ENCODE measurements around the gene UBE4A.

Gene UBE4A

GRCh38 chr11:118439646-118440045, 80.2 kb downstream of the UBE4A start:
- TF ChIP-seq, protein P1, sequence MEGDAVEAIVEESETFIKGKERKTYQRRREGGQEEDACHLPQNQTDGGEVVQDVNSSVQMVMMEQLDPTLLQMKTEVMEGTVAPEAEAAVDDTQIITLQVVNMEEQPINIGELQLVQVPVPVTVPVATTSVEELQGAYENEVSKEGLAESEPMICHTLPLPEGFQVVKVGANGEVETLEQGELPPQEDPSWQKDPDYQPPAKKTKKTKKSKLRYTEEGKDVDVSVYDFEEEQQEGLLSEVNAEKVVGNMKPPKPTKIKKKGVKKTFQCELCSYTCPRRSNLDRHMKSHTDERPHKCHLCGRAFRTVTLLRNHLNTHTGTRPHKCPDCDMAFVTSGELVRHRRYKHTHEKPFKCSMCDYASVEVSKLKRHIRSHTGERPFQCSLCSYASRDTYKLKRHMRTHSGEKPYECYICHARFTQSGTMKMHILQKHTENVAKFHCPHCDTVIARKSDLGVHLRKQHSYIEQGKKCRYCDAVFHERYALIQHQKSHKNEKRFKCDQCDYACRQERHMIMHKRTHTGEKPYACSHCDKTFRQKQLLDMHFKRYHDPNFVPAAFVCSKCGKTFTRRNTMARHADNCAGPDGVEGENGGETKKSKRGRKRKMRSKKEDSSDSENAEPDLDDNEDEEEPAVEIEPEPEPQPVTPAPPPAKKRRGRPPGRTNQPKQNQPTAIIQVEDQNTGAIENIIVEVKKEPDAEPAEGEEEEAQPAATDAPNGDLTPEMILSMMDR (IDR thresholded peaks at IDR 0.05; ENCODE audit: extremely low read depth, insufficient read depth, missing control alignments), result no peak
- no peak for DNase-seq (ENCODE audit: low spot score)
- in situ Hi-C loops (cut with MboI; ENCODE audit: low pct_unique_long_range_greater_than_20kb, low sequenced_read_pairs, unreplicated experiment), result no loop called here

DNA sequence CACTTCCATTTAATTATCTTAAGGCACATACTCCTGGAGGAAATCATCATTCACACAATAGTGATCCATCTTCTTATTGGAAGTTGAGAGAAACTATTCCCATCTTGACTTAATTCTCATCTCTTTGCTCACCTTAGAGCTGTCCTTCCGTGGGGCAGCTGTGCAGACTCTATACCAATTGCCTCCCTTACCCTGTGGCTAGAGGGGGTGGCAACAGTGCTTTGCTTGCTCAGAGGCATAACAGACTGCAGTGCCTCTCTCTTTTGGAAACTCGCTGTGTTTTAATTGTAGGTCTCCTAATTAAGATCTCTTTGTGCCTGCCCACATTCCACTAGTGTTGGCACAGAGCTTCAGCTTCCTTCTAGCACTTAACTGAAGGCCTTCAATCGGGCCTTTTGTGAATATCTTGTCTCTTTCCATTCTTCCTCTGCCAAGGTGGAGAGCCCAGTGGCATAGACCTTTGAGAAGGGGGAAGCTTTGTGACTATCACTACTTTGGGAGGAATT, 82.4 kb downstream of the UBE4A start:
- TF ChIP-seq, protein P1 (IDR thresholded peaks at IDR 0.05; ENCODE audit: extremely low read depth, insufficient read depth, missing control alignments), result no peak
- DNase-seq (ENCODE audit: low spot score), result no peak
- in situ Hi-C loops (cut with MboI; ENCODE audit: low pct_unique_long_range_greater_than_20kb, low sequenced_read_pairs, unreplicated experiment), result no loop called here

- in situ Hi-C loops (cut with MboI; ENCODE audit: low pct_unique_long_range_greater_than_20kb, low sequenced_read_pairs, unreplicated experiment), result no loop called here
- DNase-seq (ENCODE audit: low spot score), result no peak
- TF ChIP-seq, protein P1 (IDR thresholded peaks at IDR 0.05; ENCODE audit: extremely low read depth, insufficient read depth, missing control alignments), result no peak
Measured at GRCh38 chr11:118442301-118442700, 82.9 kb downstream of the UBE4A start.

GRCh38 chr11:118442908-118443589, 83.6 kb downstream of the UBE4A start:
- DNase-seq (ENCODE audit: low spot score), result no peak
- TF ChIP-seq, protein P1 (IDR thresholded peaks at IDR 0.05; ENCODE audit: extremely low read depth, insufficient read depth, missing control alignments), result no peak
- in situ Hi-C loops (cut with MboI; ENCODE audit: low pct_unique_long_range_greater_than_20kb, low sequenced_read_pairs, unreplicated experiment), result no loop called here

- DNase-seq (ENCODE audit: low spot score), result peak; percentile 35
- in situ Hi-C loops (cut with MboI; ENCODE audit: low pct_unique_long_range_greater_than_20kb, low sequenced_read_pairs, unreplicated experiment), result no loop called here
- TF ChIP-seq, protein P1 (IDR thresholded peaks at IDR 0.05; ENCODE audit: extremely low read depth, insufficient read depth, missing control alignments), result no peak
Measured at GRCh38 chr11:118443590-118444218, 84.3 kb downstream of the UBE4A start.

- no peak for DNase-seq (ENCODE audit: low spot score)
- TF ChIP-seq, protein P1 (IDR thresholded peaks at IDR 0.05; ENCODE audit: extremely low read depth, insufficient read depth, missing control alignments), result no peak
- in situ Hi-C loops (cut with MboI; ENCODE audit: low pct_unique_long_range_greater_than_20kb, low sequenced_read_pairs, unreplicated experiment), result no loop called here
Measured at GRCh38 chr11:118447423-118447822, 88.0 kb downstream of the UBE4A start.
